ENCODE measurements around the gene KISS1. TPM values are rescaled to one million over a fixed set of nuclear protein-coding genes. Genes with fewer than 3 reads are reported as not detected.

The KISS1 gene
- total RNA-seq, 6 donors from 2014 or later: 0.91 to 6.5 TPM; not detected in 4

- Histone ChIP-seq H3K27me3 (no peaks in the 10 kb centered on the region), H3K4me1 (no peaks in the 10 kb centered on the region), H3K4me3 (no peak overlapping the region), H3K36me3 (peaks cover 0 to 5% (median 0%) of the 10 kb centered on the region in 4 donors), H3K27ac (no peak overlapping the region), H3K9me3 (no peaks in the 10 kb centered on the region)
- TF ChIP-seq POLR2A (IDR thresholded peaks at IDR 0.05) (no peak), POLR2AphosphoS5 (IDR thresholded peaks at IDR 0.05) (no peak), EP300 (IDR thresholded peaks at IDR 0.05) (no peak), CTCF (IDR thresholded peaks at IDR 0.05) (no peak)
- DNase-seq (no peak), ATAC-seq (ENCODE audit: low FRiP score in 2 of 2) (no peak)
- WGBS, 2 donors: 79 to 84% methylated on average over 8 of the region's 8 CpGs
Observed at GRCh38 chr1:204224655-204225054, 28.4 kb upstream of the KISS1 start.

- Histone ChIP-seq H3K27me3 (no peaks in the 10 kb centered on the region), H3K4me3 (no peak overlapping the region), H3K9me3 (no peaks in the 10 kb centered on the region), H3K27ac (no peak overlapping the region), H3K36me3 (peaks cover 0 to under 1% (median 0%) of the 10 kb centered on the region in 4 donors), H3K4me1 (no peaks in the 10 kb centered on the region)
- TF ChIP-seq POLR2A (IDR thresholded peaks at IDR 0.05): no peak
- no peak for TF ChIP-seq EP300 (IDR thresholded peaks at IDR 0.05)
- no peak for TF ChIP-seq CTCF (IDR thresholded peaks at IDR 0.05)
- TF ChIP-seq POLR2AphosphoS5 (IDR thresholded peaks at IDR 0.05): no peak
- ATAC-seq (ENCODE audit: low FRiP score in 2 of 2): no peak
- WGBS, 2 donors: 86 to 90% methylated on average over 17 of the region's 17 CpGs
- peak in 1 of 2 donors; percentile 40 for DNase-seq
Observed at GRCh38 chr1:204223129-204223860, 27.0 kb upstream of the KISS1 start.

DNA sequence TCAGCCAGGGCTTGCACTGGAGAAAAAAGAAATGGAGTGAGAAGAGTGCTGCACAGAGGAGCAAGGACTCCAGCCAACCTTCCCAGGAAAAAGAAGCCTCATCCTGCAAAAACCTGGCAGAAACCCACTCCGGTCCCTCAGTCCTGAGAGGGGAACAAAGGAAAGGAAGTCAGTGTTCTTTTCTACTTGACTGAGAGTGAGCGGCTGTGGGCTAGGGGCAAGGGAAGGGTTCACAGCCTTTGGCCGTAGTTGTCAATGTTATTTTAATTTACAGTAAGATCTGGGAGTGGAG, 26.4 kb upstream of the KISS1 start:
- DNase-seq: no peak
- no peak for ATAC-seq (ENCODE audit: low FRiP score in 2 of 2)
- Histone ChIP-seq H3K9me3 (no peaks in the 10 kb centered on the region), H3K27ac (no peak overlapping the region), H3K4me1 (no peaks in the 10 kb centered on the region), H3K36me3 (no peaks in the 10 kb centered on the region), H3K4me3 (no peak overlapping the region), H3K27me3 (no peaks in the 10 kb centered on the region)
- TF ChIP-seq POLR2AphosphoS5 (IDR thresholded peaks at IDR 0.05) (no peak), EP300 (IDR thresholded peaks at IDR 0.05) (no peak), CTCF (IDR thresholded peaks at IDR 0.05) (no peak), POLR2A (IDR thresholded peaks at IDR 0.05) (no peak)
- WGBS, 2 donors: 80 to 87% methylated on average over 3 of the region's 3 CpGs

DNA sequence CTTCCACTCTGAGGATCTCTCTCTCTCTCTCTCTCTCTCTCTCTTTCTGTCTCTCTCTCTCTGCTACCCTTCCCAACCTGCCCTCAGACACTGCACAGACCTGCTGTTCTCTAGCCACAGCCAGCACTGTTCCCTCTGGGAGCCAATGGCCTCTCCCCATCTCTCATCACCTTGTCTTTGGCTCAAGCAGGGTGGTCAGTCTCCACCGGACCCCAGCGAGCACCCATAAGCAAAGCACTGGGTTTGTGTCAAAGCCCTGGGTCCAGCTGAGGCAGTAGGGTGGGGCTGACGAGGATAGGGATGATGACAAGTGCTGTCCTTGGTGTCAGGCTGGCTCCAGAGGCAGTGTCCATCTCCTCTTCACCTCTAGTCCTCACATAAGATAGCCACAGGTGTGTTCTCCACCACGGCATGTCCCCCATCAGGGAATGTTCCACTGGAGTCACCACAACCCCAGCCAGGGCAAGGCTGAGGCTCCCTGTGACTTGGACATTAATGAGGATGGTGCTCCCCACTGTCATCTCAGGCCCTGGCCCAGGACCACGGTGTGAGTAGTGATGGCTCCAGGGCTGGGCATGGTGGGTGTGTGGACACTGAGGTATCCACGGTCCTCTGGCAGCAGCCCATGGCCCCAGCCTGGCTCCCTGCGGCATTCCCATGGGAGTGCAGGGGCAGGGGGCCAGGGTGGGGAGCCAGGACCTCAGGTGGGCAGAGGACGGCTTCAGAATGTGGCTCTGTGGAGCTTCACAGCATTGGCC, 25.9 kb upstream of the KISS1 start:
- H3K4me1 ChIP-seq: no peaks in the 10 kb centered on the region

More for the DNA sequence above, 25.9 kb upstream of the KISS1 start:
- Histone ChIP-seq H3K9me3 (no peaks in the 10 kb centered on the region), H3K36me3 (no peaks in the 10 kb centered on the region), H3K4me3 (no peak overlapping the region), H3K27ac (no peak overlapping the region), H3K27me3 (no peaks in the 10 kb centered on the region)
- WGBS, 2 donors: 91 to 92% methylated on average over 5 to 8 of the region's 8 CpGs
- peak in 1 of 2 donors; percentile 34 for DNase-seq
- ATAC-seq (ENCODE audit: low FRiP score in 2 of 2): peak in 1 of 2 donors; percentile 6
- TF ChIP-seq POLR2AphosphoS5 (IDR thresholded peaks at IDR 0.05): no peak
- TF ChIP-seq EP300 (IDR thresholded peaks at IDR 0.05): no peak
- TF ChIP-seq POLR2A (IDR thresholded peaks at IDR 0.05): no peak
- no peak for TF ChIP-seq CTCF (IDR thresholded peaks at IDR 0.05)
